ENCODE measurements around the gene METRNL.
"Not testable (repeated sequence)": the region's sequence is repeated elsewhere in the genome, so short reads cannot be mapped to it uniquely, and the experiment has no call there.

Gene METRNL

GRCh38 chr17:83054518-83055125 is 24.8 kb upstream of the METRNL start:
- Histone ChIP-seq H3K27me3 (ENCODE audit: insufficient read depth, low read depth) (peaks cover 50% of the 10 kb centered on the region), H4K20me1 (ENCODE audit: insufficient read depth) (no peaks in the 10 kb centered on the region), H3K4me2 (no peak overlapping the region), H3K79me2 (ENCODE audit: insufficient read depth, low read depth) (no peaks in the 10 kb centered on the region), H3K4me1 (ENCODE audit: low read depth, poor library complexity, severe bottlenecking) (peaks cover 3% of the 10 kb centered on the region), H3K36me3 (ENCODE audit: insufficient read depth) (no peaks in the 10 kb centered on the region), H3K27ac (no peak overlapping the region), H3K9ac (no peak overlapping the region), H3K4me3 (IDR thresholded peaks at IDR 0.05; ENCODE audit: insufficient read depth, low read depth, low read length) (no peak overlapping the region), H2AFZ (ENCODE audit: low read depth) (no peak overlapping the region)
- TF ChIP-seq CTCF (conservative IDR thresholded peaks at IDR 0.05; ENCODE audit: low read depth, low read length): no peak

GRCh38 chr17:83055176-83055575 is 24.2 kb upstream of the METRNL start:
- H3K4me3 ChIP-seq (IDR thresholded peaks at IDR 0.05; ENCODE audit: insufficient read depth, low read depth, low read length); H3K27ac ChIP-seq; H3K4me2 ChIP-seq; H3K9ac ChIP-seq; H3K79me2 ChIP-seq (ENCODE audit: insufficient read depth, low read depth); H2AFZ ChIP-seq (ENCODE audit: low read depth); H4K20me1 ChIP-seq (ENCODE audit: insufficient read depth); H3K36me3 ChIP-seq (ENCODE audit: insufficient read depth); H3K4me1 ChIP-seq (ENCODE audit: low read depth, poor library complexity, severe bottlenecking): not testable (repeated sequence)
- H3K27me3 ChIP-seq (ENCODE audit: insufficient read depth, low read depth): peaks cover 56% of the 10 kb centered on the region

GRCh38 chr17:83055911-83056582 is 23.4 kb upstream of the METRNL start:
- no peak overlapping the region for H3K27ac ChIP-seq
- peaks cover 59% of the 10 kb centered on the region for H3K27me3 ChIP-seq (ENCODE audit: insufficient read depth, low read depth)
- no peak overlapping the region for H3K9ac ChIP-seq
- no peaks in the 10 kb centered on the region for H3K36me3 ChIP-seq (ENCODE audit: insufficient read depth)
- H2AFZ ChIP-seq (ENCODE audit: low read depth): no peak overlapping the region
- H4K20me1 ChIP-seq (ENCODE audit: insufficient read depth): no peaks in the 10 kb centered on the region
- H3K4me2 ChIP-seq: no peak overlapping the region
- no peak overlapping the region for H3K4me3 ChIP-seq (IDR thresholded peaks at IDR 0.05; ENCODE audit: insufficient read depth, low read depth, low read length)
- H3K79me2 ChIP-seq (ENCODE audit: insufficient read depth, low read depth): no peaks in the 10 kb centered on the region
- H3K4me1 ChIP-seq (ENCODE audit: low read depth, poor library complexity, severe bottlenecking): peaks cover 3% of the 10 kb centered on the region
- no peak for TF ChIP-seq CTCF (conservative IDR thresholded peaks at IDR 0.05; ENCODE audit: low read depth, low read length)

- Histone ChIP-seq H3K9ac (no peak overlapping the region), H3K4me1 (ENCODE audit: low read depth, poor library complexity, severe bottlenecking) (peaks cover 3% of the 10 kb centered on the region), H3K4me3 (IDR thresholded peaks at IDR 0.05; ENCODE audit: insufficient read depth, low read depth, low read length) (no peak overlapping the region), H3K36me3 (ENCODE audit: insufficient read depth) (no peaks in the 10 kb centered on the region), H3K79me2 (ENCODE audit: insufficient read depth, low read depth) (no peaks in the 10 kb centered on the region), H3K27me3 (ENCODE audit: insufficient read depth, low read depth) (peaks cover 66% of the 10 kb centered on the region), H4K20me1 (ENCODE audit: insufficient read depth) (no peaks in the 10 kb centered on the region), H2AFZ (ENCODE audit: low read depth) (no peak overlapping the region), H3K4me2 (no peak overlapping the region), H3K27ac (no peak overlapping the region)
- no peak for TF ChIP-seq CTCF (conservative IDR thresholded peaks at IDR 0.05; ENCODE audit: low read depth, low read length)
Observed at GRCh38 chr17:83056583-83057396, 22.6 kb upstream of the METRNL start.

Measured in KMS-11 (cell line).